ENCODE results near the gene TNN. TPM values are rescaled to one million over a fixed set of nuclear protein-coding genes. Genes with fewer than 3 reads are reported as not detected.

TNN gene
- total RNA-seq, 2 donors from 2014 or later, result 0.05 to 0.97 TPM

- Histone ChIP-seq H3K36me3 (no peaks in the 10 kb centered on the region), H3K4me3 (no peak overlapping the region), H3K27ac (peak overlapping the region in 1 of 2 donors; percentile 15), H3K27me3 (replicated peaks; ENCODE audit: insufficient read depth) (no peaks in the 10 kb centered on the region), H3K9me3 (no peaks in the 10 kb centered on the region), H3K4me1 (replicated peaks) (no peaks in the 10 kb centered on the region)
- TF ChIP-seq POLR2AphosphoS5 (IDR thresholded peaks at IDR 0.05) (peak; percentile 68), POLR2A (IDR thresholded peaks at IDR 0.05) (no peak)
- 46% methylated on average over 3 of the region's 3 CpGs for WGBS
- intact Hi-C loops (cut with DNase I), result no loop called here
- DNase-seq (ENCODE audit: low spot score), result peak; percentile 53
Measured at GRCh38 chr1:175195798-175196197, 128.2 kb downstream of the TNN start.

- peak; percentile 59 for DNase-seq (ENCODE audit: low spot score)
Measured at GRCh38 chr1:175197531-175197930, 129.9 kb downstream of the TNN start.

More at GRCh38 chr1:175197531-175197930, 129.9 kb downstream of the TNN start:
- intact Hi-C loops (cut with DNase I), result no loop called here
- H3K4me3 ChIP-seq, result no peak overlapping the region
- H3K4me1 ChIP-seq (replicated peaks), result no peaks in the 10 kb centered on the region
- 46% methylated on average over 2 of the region's 2 CpGs for WGBS
- no peaks in the 10 kb centered on the region for H3K9me3 ChIP-seq
- no peak for TF ChIP-seq CTCF (IDR thresholded peaks at IDR 0.05)
- TF ChIP-seq POLR2A (IDR thresholded peaks at IDR 0.05), result no peak
- peak; percentile 71 for TF ChIP-seq POLR2AphosphoS5 (IDR thresholded peaks at IDR 0.05)
- H3K27me3 ChIP-seq (replicated peaks; ENCODE audit: insufficient read depth), result no peaks in the 10 kb centered on the region
- H3K36me3 ChIP-seq, result no peaks in the 10 kb centered on the region
- H3K27ac ChIP-seq, result no peak overlapping the region

Small RNA genes within 50 kb of the gene (small RNA-seq; reads per million reads assigned to genes)
- 0 reads per million in 2 donors for gene RF00019

Other genes with a start within 250 kb of the TNN start
- 100 to 1,000 TPM; 151 to 199 TPM for gene CACYBP, start 67.9 kb upstream of the TNN start, total RNA-seq
- 10 to 100 TPM; 25.6 to 32.1 TPM for gene MRPS14, start 44.4 kb upstream of the TNN start, total RNA-seq
- 10 to 100 TPM; 17.4 to 19.1 TPM for gene KIAA0040, start 124.9 kb downstream of the TNN start, total RNA-seq